Gastrocnemius medialis (tissue), 4 donors: ENCODE results near the gene OR1N1.

Experiments
- CTCF ChIP-seq, 5 experiments: fragments of 450-650 bp in 3 of 5; fragments of 200-600 bp in 2 of 5; sonication (generic) in 2 of 5; IDR thresholded peaks in 4 of 5; conservative IDR thresholded peaks in 1 of 5; 1 replicate in 4 of 5; 2 replicates in 1 of 5; pipeline ENCODE4 v1.5.1; 2016 to 2019; ENCODE audit warnings: antibody characterized with exemption in 5 of 5, mild to moderate bottlenecking in 3 of 5, moderate library complexity in 3 of 5
- POLR2A ChIP-seq, 2 donors: fragments of 450-650 bp; IDR thresholded peaks; one replicate each; pipeline ENCODE4 v1.6.1; 2017; ENCODE audit warnings: antibody characterized with exemption in 2 of 2, mild to moderate bottlenecking in 2 of 2, moderate library complexity in 2 of 2

- no peak for TF ChIP-seq CTCF (IDR thresholded peaks at IDR 0.05 in 4 of 5, conservative IDR thresholded peaks at IDR 0.05 in 1 of 5)
- TF ChIP-seq POLR2A (IDR thresholded peaks at IDR 0.05): no peak
Measured at GRCh38 chr9:122561446-122561845, 34.4 kb upstream of the OR1N1 start.
